Posterior vena cava (tissue), 2 donors: Measurements from ENCODE around the gene NCOR2. TPM values are rescaled to one million over a fixed set of nuclear protein-coding genes. Genes with fewer than 3 reads are reported as not detected.
A peak's percentile ranks its signal among the peaks of the same experiment; 100 is the strongest.

Experiments used
- DNase-seq: peaks from one replicate; pipeline ENCODE4 v3.0.0-alpha.2; 2020; ENCODE audit warnings: low spot score
- intact Hi-C, 2 donors: fragments of 100-400 bp; cut with DNase I; formaldehyde crosslinking; loops; one replicate each; pipeline versions ENCODE4 v1.14.1 to v1.14.2; 2022 to 2023
- total RNA-seq, 2 donors: library from RNA; stranded (reverse); fragmentation: NEBNext Ultra II Directional; extraction: Animal tissue kit (Norgen Biotek cat#: 25700); gene quantifications; one replicate each; pipeline ENCODE4 v1.2.1, GENCODE V29; 2021
- donor health status: DM: yes; HTN: yes; CAD: no.
- donor health status: DM: yes; HTN: yes; CAD: no.

NCOR2 gene
- total RNA-seq, 2 donors from 2014 or later: 210 to 279 TPM

DNA sequence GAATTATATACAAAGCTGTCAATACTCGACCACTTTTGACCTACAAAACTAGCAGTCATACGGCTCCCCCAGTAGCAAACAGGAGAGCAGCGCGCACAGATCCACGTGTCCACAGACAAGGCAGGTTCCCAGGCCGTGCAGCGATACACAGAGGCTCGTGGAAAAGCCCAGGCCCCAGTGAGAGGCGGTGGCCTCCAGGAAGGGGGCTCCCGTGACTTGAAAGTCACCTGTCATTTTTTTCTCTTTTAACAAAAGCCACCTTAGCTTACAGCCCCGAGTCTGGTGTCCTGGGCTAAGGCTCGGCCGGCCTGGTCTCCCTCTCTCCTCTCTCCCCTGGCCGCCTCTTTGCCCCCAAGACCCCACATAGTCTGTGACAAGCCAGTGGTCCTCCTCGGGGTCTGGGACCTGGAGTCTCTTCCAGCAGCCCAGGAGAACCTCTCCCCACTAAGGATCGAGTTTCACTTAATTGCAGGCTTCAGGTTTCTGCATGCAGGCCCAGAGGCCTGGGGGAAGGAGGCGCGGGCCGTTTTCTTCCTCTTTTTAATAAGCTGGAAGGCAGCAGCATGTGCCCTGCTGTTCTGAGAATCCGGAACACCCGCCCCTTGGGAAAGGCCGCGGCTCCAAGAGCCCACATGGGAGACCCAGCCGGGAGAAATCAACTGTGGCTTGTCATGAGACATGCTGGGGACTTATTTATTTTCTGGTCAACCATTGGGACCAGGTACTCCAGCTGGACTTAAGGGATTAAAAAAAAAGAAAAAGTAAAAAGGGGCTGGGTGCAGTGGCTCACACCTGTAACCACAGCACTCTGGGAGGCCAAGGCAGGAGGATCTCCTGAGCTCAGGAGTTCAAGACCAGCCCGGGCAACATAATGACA is 15.9 kb downstream of the NCOR2 start:
- DNase-seq: peak; percentile 93

DNA sequence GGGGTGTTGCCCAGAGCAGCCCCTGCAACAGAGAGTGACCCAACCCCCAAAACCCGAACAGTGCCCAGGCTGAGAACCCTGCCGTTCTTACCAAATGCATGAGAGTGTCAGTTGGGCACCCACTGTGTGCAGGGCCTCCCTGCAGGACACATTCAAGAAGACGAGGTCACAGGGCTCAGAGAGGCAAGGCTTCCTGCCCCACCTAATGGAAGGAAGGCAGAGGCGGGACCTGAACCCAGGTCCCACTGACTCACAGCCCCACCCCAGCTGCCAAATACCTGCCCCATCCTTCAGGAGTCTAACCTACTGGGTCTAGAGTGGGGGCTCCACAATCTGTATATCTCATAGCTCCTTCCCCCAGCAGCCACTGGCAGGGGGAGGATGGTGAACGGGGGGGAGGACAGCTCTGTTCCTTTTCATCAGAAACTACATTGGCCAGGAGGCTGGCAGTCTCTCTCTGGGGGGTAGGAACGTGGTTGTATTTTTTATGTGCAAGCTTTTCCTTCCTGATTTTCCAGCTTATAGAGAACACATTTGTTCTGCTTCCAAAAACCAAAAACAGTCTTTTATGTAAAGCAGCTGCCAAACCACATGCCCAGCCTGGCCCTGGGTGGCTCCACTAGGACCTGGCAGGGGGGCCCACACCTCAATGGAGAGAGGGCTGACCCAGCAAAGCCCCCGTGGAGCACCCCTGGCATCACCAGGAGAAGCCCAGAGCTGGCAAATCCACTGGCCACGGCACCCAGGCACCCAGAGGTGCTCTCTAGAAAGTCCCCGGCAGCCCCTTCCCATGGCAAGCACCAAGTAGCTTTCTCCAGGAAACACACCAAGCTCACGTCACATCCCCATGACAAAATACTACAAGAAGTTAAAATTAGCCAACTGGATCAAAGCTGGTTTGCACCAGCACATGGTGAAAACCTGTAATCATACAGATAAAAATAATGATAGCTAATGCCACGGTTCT is 17.0 kb downstream of the NCOR2 start:
- DNase-seq: no peak
- intact Hi-C loops: no loop called here

More for the DNA sequence above, 15.9 kb downstream of the NCOR2 start:
- intact Hi-C loops: no loop called here

DNA sequence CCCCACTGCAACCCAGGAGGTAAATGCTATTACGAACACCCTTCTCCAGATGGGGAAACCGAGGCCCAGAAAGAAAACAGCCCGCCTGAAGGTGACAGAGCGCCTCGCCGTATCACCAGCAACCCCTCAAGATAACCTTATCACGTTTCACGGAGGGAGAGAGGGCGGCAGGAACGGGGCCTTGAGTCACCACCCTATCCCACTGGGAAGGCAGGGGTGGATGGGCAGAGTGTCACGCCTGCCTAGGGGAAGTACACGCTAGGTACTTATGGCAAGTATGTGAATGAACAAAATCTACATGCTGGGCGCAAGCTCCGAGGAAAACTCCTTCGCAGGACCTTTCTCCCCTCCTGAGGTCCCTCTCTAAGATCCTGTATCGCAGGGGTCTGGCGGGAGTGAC is 17.8 kb downstream of the NCOR2 start:
- intact Hi-C loops: no loop called here
- no peak for DNase-seq

DNA sequence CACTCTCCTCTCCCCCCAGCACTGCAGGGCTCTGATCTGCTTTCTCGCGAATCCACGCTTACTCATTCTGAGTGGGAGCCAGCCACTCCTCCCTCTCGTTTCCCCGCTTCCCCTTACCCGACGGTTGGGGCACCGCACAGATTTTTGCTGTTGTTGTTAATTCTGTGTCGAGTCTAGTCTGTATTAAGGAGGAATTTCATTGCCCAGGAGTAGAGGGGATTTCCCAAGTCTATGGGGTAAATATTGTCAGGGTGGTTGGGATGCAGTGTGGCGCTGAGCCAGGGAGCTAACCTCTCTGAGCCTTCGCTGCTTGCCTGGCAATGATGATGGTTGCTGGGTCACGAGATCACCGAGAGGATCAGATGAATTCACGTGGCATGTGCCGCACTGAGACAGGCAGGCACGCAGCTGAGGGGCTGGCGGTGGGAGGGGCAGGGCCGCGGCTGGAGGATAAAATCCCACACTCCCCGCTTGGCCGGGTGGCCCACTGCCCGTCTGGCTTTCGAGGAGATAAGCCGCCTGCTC is 18.5 kb downstream of the NCOR2 start:
- DNase-seq: no peak

DNA sequence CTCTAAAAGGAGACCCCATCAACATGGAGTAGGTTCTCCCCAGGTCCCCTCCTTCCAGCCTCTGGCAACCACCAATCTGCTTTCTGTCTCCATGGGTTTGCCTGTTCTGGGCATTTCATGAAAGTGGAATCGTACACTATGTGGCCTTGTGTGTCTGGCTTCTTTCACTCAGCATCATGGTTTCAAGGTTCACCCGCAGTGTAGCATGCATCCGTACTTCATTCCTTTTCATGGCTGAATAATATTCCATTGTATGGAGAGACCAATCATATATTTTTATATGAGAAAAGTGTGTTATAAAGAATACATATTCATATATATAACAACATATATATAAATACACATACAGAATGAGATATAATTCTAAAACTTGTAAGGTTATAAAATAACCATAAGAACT is 19.8 kb downstream of the NCOR2 start:
- no peak for DNase-seq
- intact Hi-C loops: no loop called here

More for the DNA sequence above, 18.5 kb downstream of the NCOR2 start:
- intact Hi-C loops: no loop called here

DNA sequence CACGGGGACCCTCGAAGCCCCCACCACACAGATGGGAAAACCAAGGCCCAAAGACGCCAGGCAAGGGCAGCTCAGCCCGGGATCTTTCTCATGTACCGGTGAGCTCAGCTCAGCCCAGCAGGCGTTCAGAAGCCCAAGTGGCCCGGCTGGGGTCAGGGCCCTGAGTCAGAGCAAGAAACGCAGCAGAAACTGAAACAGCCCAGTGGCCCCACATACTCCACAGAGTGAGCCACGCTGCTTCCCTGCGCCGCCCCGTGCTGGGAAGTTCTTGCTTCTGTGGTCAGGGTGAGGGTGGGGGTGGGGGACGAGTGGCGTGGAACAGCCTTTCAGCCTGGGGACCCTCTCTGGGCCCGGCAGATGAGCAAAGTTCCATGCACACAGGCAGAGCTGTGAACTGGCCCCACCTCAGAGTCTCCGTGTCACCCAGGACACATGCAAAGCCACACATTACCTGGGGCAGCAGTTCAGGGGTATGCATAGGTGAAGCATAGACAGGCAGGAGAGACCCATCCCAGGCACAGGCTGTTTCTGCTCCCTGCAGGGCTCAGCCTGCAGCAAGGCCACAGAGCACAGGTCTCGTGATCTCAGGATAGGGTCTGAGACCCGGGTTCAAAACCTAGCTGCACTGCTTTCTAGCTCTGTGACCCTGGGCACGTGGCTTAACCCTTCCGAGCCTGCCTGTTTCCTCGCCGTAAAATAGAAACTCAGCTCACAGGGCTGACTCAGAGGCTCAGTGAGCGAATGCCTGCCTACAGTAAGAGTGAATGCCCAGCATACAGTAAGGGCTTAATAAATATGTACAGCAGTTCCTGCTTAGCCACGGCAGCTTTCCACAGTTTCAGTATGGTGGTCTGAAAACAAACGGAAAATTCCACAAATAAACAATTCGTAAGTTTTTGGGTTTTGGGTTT is 21.6 kb downstream of the NCOR2 start:
- DNase-seq: peak; percentile 90
- intact Hi-C loops: no loop called here

DNA sequence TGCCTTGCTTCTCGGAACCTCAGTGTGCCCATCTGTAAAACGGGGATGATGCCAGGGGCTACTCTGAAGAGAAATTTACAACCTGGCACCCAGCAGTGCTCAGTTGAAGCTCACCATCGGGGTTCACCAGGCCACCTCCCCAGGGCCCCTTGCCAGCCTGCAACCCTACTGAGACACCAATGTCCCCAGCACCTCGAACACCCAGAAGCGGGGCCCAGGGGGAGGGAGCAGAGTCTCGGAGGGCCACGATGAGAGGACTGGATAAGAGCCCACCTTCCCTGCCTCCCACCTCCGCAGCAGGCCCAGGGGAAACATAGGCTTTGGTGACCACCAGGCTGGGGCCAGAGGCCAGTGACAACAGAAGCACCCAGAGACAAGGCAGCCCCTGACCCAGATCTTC is 22.4 kb downstream of the NCOR2 start:
- DNase-seq: no peak
- intact Hi-C loops: no loop called here

DNA sequence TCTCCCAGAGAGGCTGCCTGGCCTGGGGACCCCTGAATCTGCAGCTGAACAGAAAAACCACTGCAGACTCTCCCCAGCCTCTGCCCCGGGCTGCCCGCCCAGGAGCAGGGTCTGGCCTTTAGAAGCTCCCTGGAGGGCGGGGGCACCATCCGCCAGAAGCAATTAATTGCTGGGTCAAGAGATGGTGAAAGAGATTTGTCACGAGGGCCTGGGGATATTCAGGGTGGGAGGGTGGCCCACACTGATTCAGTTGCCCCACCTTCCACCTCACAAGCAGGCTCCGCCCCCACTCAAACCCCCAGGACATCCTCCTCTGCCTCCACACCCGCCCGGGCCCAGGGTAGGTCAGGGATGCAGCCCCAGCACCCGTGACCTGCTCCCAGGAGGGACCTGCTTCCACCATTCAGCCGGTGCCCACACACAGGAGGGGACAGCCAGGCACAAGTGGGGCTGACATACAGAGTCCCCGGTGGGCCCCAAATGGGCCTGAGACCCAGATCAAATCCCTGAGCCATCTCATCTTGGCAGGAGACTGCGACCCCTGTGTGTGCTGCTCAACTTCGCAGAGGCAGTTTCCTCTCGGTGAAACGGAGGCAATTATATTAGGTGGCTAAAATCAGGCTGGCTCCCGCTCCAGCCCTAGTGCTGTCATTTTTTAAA is 23.0 kb downstream of the NCOR2 start:
- DNase-seq: no peak
- intact Hi-C loops: no loop called here

DNA sequence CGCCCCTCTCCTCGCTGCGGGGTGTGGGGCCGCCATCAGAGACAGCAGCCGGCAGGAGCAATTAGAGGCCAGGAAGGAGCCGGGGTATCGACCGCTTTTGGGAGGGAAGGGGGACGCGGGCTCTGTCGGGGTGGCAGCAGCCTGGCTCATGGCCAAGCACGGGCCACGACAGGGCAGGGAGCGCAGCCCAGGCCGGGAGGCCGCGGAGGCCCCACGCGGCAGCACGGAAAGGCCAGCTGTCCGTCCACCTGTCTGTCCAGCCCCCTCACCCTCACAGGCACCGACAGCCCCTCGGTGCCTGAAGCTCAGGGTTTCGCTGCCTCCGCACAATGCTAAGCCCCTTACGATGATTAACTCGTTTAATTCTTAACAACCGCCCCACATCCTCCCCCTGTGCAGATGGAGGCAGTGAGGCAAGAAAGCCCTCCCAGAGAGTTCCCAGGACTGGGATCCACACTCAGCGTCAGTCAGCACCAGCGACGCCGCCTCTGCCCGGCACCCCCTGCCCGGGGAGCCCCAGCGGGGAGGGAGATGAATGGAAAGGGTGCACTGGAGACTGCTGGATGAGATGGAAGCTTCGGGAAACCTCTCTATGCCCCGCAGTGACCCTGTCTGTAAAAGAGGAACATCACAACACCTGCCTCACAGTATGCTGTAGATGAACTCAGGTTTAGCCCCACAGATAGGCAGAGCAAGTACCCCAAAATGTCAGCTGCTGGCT is 23.7 kb downstream of the NCOR2 start:
- DNase-seq: no peak
- intact Hi-C loops: no loop called here

DNA sequence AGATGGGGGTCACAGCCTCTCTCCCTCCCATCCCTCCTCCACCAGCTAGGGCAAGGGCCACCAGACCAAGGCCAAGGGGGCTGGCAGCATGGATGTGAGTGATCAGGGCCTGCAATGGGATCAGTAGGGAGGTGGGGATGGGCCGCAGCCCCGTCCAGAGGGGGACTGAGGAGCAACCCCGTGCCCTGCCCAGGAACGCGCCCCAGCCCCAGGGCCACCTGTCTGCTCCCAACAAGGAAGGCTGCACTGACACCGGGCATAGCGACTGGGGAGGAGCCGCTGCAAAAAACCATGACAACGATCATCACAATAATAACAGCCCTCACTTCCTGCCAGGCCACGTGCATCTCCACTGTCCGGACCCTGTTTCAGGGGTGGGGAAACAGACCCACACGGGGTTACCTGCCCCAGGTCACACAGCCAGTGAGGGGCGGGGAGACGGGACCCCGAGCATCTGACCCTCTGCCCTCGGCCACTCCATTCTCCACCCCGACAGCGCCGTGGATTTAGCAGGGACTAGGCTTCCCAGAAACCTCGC is 24.3 kb downstream of the NCOR2 start:
- intact Hi-C loops: no loop called here
- DNase-seq: no peak

DNA sequence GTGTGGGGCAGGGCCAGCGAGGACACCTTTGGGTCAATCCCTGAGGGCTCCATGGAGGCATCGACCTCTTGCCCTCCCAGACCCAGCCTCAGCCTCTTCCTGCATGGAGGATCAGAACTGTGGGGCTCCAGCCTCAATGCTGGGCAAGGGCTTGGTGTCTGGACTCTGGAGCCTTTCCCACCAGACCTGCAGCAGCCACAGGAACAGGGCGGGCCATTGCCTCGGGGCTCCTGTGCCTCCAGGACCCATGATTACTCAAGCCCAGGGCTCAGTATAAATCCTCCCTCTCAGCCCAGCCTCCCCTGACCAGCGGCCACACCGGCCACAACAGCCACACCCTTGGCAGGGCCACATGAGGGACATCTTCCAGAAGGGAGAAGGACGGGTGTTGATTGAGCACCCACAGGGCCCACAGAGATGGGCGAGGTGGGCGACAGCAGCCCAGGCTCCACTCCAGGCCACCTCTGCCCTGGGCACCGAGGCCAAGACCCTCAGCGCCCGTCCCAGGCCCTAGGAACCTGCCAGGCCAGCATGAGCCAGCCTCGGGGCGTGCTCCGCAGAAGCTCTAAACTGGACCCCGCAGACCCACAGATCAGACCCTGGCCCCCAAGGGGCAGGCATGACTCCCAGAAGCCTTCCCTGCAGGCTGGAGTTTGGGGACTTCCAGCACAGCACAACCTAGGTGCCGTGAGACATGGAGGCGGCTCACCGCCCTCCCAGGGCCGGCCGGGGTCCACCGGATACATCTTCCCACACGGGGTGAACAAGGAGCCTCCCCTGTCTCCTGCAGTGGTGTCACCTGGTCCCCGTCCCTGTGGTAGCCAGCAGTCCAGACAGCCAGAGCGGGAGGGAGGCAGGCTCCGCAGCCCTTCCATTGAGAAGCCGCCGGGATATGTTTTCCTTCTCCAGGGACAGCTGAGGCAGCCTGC is 25.1 kb downstream of the NCOR2 start:
- intact Hi-C loops: no loop called here
- no peak for DNase-seq

DNA sequence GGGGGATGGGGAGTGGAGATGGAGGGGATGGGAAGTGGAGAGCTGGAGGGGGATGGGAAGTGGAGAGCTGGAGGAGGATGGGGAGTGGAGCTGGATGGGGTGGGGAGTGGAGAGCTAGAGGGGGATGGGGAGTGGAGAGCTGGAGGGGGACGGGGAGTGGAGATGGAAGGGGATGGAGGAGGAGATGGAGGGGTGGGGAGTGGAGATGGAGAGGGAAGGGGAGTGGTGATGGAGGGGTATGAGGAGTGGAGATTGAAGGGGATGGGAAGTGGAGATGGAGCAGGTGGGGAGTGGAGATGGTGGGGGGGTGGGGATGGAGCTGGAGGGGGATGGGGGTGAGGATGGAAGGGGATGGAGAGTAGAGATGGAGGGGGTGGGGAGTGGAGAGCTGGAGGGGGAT is 26.1 kb downstream of the NCOR2 start:
- no peak for DNase-seq
- intact Hi-C loops: no loop called here

DNA sequence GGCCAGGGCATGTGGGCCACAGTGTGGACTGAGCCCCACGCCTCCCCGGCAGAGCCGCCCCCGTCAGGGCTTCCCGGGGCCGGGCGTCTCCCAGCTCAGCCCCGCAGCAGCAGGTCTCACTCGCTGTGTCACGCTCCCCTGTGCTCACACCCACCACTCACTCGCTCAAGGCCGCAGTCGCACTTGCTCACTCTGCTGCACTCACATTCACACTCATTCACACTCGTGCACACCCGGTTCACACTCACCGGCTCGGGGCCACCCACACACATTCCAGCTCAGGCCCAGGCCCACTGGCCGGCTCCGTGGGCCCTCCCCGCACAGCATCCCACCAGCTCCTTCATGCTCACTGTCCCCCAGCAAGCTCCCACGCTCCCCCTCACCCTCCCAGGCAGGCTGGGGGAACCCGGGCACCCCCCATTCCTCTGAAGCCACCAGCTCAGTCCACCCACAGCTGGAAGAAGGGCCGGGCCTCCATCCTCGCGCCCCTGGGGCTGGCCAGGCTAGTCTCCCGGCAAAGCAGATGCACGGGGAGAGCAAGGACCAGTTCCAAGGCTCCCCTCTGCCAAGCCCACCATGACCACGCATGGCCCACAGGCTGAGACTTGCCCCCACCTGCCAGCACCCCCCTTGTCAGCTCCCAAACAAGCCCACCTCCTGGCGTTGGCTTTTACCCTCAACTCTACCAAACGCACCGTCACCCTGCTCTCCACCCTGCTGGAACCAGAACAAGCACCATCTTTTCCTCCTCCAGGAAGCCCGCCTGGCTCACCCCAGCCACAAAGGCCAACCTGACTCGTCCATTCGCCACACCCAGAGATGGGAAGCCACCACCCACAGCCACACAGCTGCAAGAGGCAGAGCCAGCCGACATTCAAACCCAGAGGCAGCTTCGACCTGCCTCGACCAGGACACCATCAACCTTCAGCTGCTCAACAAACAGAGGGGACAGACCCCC is 28.0 kb downstream of the NCOR2 start:
- no peak for DNase-seq
- intact Hi-C loops: no loop called here

DNA sequence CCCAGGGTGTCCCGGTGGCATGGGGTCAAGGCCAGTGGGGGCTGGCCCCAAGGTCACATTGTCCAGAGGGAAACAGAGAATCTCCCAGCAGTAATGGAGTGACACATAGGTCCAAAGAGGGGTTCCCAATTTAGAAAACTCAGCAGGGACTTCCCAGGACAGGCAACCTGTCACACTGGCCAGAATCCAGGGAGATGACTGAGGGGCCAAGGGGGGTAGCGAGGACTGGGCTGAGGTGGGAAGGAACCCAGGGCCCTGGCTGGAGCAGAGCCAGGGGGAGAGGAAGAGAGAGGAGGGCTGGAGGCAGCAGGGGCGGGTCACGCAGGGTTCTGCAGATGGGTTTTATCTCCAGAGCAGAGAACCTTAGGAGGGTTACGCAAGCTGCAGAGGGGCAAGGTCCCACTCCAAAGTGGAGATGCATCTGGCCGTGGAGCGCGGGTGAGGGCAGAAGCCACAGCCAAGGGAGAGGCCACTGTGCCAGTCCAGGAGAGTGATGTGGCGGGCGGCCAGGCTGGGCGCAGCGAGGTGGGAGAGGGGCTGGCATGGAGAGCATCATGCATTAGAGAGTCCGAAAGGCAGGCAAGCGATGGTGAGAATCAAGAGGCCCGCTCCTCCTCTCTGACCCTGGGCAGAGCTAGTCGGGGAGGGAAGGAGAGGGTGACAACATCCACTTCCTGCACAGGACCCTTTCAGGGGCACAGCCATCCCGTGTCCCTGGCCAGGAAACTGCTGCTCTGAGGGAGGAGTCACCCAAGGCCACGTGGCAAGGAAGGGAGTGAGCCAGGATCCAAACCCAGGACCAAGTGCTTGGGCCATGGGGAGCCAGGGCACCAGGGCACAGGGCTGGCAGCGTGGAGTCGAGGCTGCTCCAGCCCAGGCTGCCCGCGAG is 29.0 kb downstream of the NCOR2 start:
- DNase-seq: no peak
- intact Hi-C loops: no loop called here
